GM19025 (cell line): ENCODE measurements around the gene CGB7.
"Not testable (repeated sequence)": the region's sequence is repeated elsewhere in the genome, so short reads cannot be mapped to it uniquely, and the experiment has no call there.

Experiments used
- ATAC-seq: cut with Tn5 transposase; IDR thresholded peaks from one replicate; pipeline ENCODE4 v1.9.1; 2021; ENCODE audit warnings: mild to moderate bottlenecking, low read depth, moderate library complexity; ENCODE audit not compliant: unreplicated experiment

CGB7 gene

DNA sequence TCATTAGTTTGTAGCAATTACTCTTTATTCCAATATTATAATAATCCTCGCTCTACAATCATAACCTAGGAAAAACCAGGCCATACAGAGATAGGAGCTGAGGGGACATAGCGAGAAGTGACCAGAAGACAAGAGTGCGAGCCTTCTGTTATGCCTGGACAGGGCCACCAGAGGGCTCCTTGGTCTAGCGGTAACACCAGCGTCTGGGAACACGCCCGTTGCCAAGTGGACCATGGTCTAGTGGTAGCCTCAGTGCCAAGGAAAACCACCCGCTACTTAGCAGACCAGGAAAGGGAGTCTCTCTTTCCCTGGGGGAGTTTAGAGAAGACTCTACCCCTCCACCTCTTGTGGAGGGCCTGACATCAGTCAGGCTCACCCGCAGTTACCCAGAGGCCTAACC is 17.3 kb upstream of the CGB7 start:
- not testable (repeated sequence) for ATAC-seq

GRCh38 chr19:49073514-49074378 is 16.2 kb upstream of the CGB7 start:
- ATAC-seq = no peak

DNA sequence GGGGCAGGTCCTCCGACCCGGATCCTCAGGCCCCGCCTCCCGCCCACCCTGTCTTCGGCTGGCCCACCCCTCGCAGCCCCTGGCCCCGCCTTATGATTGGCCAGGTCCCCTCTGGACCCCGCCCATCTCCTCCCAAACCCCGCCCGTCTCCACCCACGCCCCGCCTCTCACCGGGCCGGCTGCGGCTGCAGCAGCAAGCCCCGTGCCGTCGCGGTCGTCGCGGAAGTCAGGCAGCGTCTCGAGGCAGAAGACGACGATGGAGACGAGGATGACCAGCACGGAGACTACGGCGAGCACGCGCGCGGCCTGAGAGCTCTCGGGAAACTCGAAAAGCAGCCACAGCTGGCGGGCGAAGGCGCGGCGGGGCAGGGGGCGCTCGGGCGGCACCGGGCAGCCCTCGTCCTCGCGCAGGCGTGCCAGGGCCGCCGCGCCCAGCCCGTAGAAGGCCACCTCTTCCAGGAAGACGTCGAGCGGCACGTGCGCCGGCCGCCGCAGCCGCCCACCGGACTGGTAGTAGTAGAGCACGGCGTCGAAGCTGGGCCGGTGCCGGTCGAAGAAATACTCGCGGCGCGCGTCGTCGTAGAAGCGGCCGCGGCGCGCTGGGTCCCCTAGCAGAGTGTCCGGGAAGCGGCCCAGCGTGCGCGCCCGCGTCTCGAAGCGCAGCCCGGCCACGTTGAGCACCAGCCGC is 14.5 kb upstream of the CGB7 start:
- no peak for ATAC-seq

- ATAC-seq = no peak
Measured at GRCh38 chr19:49070416-49070815, 12.9 kb upstream of the CGB7 start.

GRCh38 chr19:49069026-49069425 is 11.5 kb upstream of the CGB7 start:
- ATAC-seq = no peak

GRCh38 chr19:49067554-49067953 is 10.0 kb upstream of the CGB7 start:
- ATAC-seq = no peak

DNA sequence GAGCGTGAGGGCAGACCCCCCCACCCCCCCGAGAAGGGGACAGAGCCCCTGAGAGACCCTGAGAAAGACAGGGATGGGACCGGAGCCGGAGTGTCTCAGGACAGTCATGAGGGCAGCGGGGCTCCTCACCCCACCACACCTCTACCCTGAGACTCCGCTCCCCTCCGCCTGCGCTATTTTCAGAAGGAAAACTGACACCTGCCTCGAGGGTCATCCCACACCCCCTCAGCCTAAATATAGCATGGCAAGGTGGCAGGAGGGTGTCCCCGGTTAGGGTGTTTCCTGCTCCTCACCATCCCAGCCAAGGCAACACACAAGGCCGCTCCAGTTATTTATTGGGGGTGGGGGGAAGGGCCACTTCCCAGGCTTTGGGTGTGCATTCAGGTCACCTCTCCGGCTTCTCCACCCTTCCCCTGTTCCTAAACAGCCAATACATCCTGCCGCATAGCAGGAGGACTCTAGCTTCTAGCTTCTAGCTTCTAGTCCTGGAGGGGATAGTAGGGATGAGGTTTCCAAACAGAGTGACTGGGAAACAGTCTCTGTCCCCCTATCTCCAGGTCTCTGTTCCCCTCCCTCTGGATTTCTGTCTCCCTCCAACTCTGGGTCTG is 8.5 kb upstream of the CGB7 start:
- no peak for ATAC-seq

DNA sequence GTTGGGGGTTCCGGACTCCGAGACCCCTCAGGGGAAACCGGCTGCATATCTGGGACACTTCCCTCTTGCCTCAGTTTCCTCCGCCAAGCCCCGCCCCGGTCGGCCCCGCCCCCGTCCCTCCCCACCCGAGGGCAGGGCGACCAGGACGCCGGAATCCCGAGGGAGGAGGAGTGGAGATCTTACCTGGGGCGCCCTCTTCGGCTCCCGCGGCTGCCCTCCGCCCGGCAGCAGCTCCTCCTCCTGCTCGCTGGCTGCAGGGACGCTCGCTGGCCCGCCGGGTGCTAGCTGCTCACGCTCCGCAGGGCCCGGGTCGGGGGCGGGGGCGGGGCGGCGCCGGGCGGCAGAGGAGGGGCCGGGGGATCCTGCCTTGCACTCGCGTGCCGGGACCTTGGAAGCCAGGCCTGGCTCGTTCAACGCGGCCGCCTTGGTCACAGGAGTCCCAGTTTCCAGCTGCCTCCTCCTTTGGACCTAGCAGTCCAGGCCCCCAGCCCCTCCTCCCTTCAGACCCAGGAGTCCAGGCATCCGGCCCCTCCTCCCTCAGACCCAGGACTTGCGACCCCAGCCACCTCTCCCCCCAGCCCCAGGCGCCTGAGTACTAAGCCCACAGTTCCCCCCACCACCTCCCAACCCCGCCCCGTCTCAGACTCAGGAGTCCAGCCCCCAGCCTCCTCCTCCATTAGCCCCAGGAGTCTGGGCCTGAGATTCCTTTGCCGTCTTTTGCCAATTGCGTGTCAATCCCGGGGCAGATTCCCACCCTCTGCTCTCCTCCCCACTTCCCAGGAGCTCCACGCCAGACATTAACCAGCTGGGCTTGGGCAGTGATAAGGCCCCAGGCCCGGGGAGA is 7.4 kb upstream of the CGB7 start, which contains the start of gene NTF4:
NTF4 (minus strand) TSS at position 51 of the 844 bp plus-strand sequence. CDS start 2,821 bp downstream, outside the sequence.
- no peak for ATAC-seq

GRCh38 chr19:49064029-49064629 is 6.6 kb upstream of the CGB7 start:
- ATAC-seq = no peak

DNA sequence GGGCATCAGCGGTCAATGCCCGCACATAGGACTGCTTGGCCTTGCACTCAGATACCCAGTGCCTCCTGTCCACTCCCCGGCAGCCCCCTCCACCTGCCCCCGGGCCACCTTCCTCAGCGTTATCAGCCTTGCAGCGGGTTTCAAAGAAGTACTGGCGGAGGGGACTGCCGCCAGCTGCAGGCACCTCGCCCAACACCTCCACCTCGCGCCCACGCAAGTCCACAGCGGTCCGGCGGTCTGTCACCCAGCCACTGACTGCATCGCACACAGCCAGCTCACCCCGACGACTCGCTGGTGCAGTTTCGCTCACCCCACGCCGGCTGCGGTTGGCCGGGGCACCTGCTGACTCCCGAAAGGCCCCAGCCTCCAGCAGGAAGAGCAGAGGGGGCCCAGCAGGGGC is 3.9 kb upstream of the CGB7 start:
- ATAC-seq = no peak

DNA sequence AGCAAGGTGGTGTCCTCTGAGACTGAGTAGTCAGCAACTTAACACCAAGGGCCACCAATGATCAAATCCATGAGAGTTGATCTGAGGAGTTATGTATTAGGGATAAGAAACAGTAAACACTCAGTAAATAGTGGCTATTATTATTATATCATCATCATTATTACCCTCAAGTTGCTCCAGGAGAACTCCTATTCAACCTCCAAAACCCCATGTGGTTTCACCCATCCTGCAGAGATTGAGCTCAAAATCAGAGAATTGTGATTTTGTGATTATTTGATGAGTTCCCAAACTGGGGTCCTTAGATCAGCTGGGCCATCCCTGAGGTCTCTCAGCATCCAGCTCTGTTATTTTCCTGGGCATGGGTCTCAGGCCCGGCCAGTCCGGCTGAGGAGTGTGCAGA is 3.5 kb upstream of the CGB7 start:
- no peak for ATAC-seq

DNA sequence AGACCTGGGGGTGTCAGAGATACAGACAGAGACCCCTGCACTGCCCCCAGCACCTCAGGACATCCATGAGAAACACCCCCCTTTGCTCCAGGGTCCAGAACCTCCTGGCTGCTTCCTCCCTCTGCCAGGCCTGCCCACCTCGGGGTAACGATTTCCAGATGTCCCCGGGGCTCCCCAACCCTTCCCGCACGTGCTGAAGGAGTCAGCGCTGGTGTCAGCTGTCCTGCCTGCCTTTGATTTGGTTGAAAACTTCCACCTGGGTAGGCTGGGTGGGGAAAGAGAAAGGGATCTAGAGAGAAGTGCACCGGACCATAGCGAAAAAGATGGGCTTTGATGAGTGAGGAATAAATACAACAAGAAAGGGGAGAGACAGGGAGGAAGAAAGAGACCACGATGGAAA is 1.5 kb upstream of the CGB7 start:
- no peak for ATAC-seq

DNA sequence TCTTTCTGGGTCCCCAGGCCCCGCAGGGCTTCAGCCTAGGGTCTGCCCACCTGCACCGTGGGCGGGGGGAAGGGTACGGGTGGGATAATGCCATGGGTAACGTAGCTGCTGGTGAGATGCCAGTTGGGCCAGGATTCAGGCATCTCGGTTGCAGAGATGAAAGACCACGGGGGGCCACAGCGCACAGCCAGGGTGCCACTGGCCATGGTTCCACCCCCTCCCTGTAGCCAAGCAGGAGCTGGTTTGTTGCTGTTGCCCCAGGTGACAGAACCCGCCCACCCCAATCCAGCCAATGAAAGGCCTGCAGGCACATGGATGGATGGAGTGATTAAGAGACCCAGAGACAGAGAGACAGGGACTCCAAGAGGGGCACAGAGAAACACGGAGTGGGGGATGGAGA is 1.0 kb upstream of the CGB7 start:
- ATAC-seq = no peak

DNA sequence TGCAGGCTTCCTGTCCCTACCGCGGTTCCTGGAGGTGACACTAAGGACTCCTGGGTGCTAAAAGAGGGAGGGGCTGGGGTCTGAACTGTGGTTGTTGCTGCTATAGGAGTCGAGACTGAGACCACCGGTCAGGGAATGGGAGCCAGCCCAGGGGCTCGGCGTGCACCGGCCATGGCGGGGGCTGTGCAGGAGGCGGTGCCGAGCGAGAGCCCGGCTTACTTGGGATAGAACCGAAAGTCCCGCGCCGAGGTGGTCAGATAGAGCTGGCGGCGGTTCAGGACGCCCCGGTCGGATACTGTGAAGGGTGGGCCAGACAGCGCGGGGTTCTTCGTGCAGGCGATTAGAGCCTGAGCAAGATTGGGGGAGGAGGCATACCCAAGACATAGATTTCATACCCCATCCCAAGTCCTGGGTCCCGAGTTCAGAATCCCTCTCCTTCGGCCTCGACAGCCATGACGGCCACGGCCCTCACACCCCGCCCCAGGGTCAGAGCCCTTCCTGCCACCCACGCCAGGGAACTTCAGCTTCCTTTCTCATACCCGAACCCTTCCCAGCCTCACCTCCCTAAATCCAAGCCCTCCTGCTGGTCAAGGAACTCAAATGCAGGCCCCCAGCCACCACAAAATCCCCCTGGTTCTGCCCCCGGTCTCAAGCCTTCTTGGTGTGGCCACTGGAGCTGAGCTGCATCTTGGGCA is 500 bp downstream of the CGB7 start:
- ATAC-seq = not testable (repeated sequence)

GRCh38 chr19:49056101-49056901 is 1.2 kb downstream of the CGB7 start:
- no peak for ATAC-seq

DNA sequence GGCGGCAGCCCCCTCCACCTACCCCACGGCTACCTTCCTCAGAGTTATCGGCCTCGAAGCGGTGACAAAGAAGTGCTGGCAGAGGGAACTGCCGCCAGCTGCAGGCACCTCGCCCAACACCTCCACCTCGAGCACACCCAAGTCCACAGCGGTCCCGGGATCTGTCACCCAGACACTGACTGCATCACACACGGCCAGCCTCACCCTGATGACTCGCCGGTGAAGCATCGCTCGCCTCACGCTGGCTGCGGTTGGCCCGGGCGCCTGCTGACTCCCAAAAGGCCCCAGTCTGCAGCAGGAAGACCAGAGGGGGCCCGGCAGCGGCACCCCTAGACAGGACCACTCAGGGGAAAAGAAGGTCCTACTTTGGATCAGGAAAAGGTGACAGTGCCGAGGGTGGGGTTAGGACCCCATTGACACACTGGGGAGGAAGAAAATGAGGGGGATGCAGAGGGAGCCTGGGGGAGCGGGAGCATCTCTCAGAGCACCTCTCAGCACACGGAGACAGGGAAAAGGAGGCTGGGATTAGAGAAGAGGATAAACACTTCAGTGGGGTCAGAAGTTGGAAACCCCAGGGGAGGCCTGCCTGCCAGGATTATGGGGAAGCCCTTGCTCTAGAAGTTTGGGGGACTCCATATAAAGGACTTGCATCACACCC is 7.0 kb downstream of the CGB7 start:
- not testable (repeated sequence) for ATAC-seq

- not testable (repeated sequence) for ATAC-seq
Measured at GRCh38 chr19:49049834-49050233, 7.7 kb downstream of the CGB7 start.

DNA sequence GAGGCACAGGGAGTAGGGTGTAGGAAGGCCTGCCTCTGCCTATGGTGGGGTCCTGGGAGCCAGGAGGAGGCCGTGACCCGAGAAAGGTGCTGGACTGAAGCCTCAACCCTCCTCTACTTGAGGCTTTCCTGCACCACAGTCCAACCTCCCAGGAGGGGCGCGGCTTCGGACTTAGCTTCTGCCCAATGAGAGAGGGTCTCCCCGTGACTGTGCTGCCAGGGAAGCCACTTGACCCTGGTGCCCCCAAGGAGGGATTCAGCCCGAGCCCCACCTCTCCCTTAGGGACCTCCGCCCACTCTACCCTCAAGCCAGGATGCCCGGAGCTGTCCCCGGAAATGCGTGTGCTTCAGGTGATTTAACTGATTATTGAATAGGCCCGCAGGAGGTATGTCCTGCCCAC is 8.5 kb downstream of the CGB7 start, which contains the start of gene CGB8:
CGB8 (minus strand) TSS at position 101 of the 400 bp plus-strand sequence. CDS start 372 bp downstream, outside the sequence.
- ATAC-seq = not testable (repeated sequence)
